Measurements from ENCODE around the gene C7orf25.
A peak's percentile ranks its signal among the peaks of the same experiment; 100 is the strongest.

Gene C7orf25

DNA sequence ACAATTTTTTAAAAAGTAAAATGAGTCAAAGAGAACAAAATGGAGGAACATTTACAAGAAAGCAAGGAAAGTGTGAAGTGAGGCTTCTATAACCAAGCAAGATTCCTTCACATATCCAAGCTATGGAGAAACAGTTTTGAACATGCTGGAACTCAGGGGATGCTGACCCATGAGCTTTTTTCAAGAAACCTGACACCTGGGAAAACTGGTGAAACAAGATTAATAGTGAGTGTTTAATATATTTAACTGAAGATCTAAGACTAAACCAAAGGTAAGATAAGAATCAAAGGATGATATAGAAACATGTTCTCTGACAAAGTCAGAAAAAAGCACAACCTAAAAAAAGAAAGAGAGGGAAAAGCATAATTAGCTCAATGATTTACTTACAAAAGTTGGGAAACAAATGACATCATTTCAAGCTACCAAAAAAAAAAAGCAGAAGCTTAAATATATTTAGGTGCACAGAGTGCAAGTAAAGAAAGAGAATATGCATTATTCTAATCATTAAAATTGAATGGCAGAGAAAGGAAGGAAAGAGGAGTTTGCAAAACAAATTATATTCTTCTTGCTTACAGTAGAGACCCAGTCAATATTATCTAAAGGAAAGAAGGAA lies 24.9 kb downstream of the C7orf25 start:
- H3K27ac ChIP-seq = peak overlapping the region; percentile 93
- TF ChIP-seq, protein P1, sequence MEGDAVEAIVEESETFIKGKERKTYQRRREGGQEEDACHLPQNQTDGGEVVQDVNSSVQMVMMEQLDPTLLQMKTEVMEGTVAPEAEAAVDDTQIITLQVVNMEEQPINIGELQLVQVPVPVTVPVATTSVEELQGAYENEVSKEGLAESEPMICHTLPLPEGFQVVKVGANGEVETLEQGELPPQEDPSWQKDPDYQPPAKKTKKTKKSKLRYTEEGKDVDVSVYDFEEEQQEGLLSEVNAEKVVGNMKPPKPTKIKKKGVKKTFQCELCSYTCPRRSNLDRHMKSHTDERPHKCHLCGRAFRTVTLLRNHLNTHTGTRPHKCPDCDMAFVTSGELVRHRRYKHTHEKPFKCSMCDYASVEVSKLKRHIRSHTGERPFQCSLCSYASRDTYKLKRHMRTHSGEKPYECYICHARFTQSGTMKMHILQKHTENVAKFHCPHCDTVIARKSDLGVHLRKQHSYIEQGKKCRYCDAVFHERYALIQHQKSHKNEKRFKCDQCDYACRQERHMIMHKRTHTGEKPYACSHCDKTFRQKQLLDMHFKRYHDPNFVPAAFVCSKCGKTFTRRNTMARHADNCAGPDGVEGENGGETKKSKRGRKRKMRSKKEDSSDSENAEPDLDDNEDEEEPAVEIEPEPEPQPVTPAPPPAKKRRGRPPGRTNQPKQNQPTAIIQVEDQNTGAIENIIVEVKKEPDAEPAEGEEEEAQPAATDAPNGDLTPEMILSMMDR (conservative IDR thresholded peaks at IDR 0.05) = no peak

DNA sequence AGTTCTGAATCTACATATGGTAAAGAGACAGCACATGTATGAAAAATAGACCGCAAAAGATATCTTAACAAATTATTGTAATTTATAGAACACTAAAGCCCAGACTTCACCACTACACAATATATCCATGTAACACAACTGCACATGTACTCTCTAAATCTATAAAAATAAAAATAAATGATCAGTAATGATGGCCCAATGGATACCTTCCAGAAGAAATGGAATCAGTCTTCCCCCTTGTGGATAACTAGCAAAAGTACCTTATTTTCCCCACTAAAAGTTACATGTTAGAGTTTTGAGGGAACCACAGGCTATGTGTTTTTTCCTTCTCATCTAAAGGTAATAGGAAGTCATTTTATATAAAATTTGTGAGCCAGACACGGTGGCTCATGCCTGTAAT lies 25.7 kb downstream of the C7orf25 start:
- TF ChIP-seq, protein P1 (conservative IDR thresholded peaks at IDR 0.05) = peak; percentile 71
- peak overlapping the region; percentile 93 for H3K27ac ChIP-seq

DNA sequence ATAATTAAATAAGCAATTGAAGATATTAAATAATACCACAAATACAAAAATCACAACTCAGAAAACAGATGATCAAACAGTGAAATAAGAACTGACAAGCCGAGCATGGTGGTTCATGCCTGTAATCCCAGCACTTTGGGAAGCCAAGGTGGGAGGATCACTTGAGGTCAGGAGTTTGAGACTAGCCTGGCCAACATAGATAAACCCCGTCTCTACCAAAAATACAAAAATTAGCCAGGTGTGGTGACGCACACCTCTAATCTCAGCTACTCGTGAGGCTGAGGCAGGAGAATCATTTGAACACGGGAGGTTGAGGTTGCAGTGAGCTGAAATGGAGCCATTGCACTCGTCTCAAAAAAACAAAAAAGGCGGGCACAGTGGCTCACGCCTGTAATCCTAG lies 26.7 kb downstream of the C7orf25 start:
- H3K27ac ChIP-seq = peak overlapping the region; percentile 93

DNA sequence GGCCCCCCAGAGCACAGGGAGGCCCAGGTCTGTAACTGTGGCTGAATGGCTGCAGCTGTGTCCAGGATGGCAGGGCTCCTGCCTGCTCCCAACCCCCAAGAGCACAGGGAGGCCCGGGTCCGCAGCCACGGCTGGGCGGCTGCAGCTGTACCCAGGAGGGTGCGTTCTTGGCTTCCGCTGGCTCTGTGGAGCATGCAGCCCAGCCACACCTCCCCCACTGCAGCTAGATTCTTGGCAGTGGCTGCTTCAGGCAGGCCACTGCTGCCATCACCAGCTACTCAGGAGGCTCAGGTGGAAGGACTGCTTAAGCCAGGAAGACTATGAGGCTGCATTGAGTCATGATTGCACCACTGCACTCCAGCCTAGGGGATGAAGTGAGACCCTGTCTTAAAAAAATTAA lies 27.9 kb downstream of the C7orf25 start:
- TF ChIP-seq, protein P1 (conservative IDR thresholded peaks at IDR 0.05) = no peak
- H3K27ac ChIP-seq = no peak overlapping the region

DNA sequence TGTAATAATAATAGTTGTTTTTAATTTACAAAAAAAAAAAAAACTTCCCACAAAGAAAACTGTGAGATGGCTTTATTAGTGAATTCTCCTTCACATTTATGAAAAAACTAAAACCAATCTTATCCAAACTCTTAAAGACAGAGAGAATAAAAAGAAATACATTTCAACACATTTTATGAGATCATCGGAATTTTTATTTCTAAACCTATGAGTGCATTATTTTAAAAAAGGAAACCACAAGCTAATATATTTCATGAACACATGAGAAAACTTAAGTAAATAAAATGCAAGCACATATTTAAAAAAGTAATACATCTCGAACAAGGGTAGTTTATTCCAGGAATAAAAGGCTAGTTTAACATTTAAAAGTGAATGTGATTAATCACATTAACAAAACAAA lies 31.5 kb downstream of the C7orf25 start:
- no peak overlapping the region for H3K27ac ChIP-seq
- TF ChIP-seq, protein P1 (conservative IDR thresholded peaks at IDR 0.05) = no peak

DNA sequence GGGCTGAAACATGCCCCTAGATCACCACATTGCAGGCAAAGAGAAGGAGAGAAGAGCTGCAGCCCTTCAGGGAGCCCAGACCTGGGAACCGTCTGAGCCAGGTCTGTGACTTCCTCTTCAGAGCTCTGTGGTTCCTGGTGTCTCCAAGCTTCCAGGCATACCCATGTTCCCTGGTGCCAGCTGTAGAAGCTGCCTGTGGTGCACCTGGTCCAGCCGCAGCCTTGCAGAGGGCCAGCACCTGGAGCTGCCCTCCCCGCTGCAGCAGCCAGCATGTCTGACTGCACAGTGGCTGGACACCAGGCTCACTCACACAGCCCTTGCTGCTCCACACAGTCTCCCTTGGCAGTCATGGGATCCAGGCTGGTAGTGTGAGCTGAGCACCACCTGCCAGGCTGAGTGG lies 33.6 kb downstream of the C7orf25 start:
- no peak overlapping the region for H3K27ac ChIP-seq
- TF ChIP-seq, protein P1 (conservative IDR thresholded peaks at IDR 0.05) = no peak

DNA sequence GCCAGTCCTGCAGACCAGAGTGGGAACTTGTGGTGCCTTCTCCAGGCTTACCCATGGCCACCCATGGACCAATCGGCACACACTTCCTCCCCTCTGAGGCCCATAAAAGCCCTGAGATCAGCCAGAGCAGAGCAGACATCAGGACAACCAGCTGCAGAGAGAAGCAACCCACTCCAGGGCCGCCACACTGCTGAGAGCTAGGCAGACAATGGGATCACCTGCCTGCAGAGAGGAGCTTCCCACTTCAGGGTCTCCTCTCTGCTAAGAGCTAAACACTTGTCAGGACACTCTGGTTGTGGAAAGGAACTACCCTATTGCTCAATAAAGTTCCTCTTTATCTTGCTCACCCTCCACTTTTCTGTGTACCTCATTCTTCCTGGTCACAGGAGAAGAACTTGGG lies 34.0 kb downstream of the C7orf25 start:
- TF ChIP-seq, protein P1 (conservative IDR thresholded peaks at IDR 0.05) = no peak
- H3K27ac ChIP-seq = no peak overlapping the region

DNA sequence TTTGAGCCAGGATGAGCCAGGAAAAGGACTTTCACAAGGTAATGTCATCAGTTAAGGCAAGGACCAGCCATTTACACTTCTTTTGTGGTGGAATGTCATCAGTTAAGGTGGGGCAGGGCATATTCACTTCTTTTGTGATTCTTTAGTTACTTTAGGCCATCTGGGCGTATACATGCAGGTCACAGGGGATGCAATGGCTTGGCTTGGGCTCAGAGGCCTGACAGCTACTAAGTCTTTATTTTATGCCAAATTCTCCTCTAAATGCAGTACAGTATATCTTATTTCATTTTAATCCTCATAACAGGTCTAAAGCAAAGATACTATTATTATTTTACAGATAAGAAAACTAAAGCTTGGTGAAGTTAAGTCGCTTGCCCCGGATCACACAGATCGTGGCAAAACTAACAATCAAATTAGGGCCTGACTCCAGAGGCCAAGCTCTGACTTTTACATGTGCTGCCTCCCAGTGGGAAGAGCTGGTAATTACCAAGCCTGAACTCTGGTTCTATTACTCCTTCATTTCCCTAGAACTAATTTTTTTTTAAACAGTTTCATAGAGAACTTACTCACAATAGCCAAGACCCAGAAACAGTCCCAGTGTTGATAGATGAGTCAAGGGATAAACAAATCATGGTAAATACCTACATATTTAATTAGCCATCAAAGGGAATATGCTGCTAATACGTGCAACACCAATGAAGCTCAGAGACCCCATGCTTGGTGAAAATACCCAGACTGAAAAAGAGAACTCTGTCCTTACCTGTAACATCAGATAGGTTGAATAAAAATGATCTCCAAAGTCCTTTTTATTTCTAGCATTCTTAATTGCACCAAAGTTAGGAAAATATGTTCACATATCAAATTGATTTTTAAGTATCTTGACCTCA lies 35.4 kb downstream of the C7orf25 start:
- TF ChIP-seq, protein P1 (conservative IDR thresholded peaks at IDR 0.05) = peak; percentile 96
- H3K27ac ChIP-seq = no peak overlapping the region
